A673 (cell line): Measurements from ENCODE around the gene RAPGEF4.

Experiments used
- CTCF ChIP-seq: fragments of 300-800, 200-600 bp; sonication (generic); conservative IDR thresholded peaks from 2 replicates; pipeline ENCODE4 v1.5.1; 2017; ENCODE audit warnings: low read depth, mild to moderate bottlenecking, antibody characterized with exemption, low read length, moderate library complexity, mixed read lengths
- EZH2 ChIP-seq: fragments of 200-600 bp; sonication (generic); IDR thresholded peaks from 2 replicates; pipeline ENCODE4 v1.6.1; 2017; ENCODE audit warnings: borderline replicate concordance, low read depth, mild to moderate bottlenecking, mixed read lengths, antibody characterized with exemption, low read length; ENCODE audit not compliant: poor library complexity, severe bottlenecking

GRCh38 chr2:173023718-173024117, 288.1 kb downstream of the RAPGEF4 start:
- TF ChIP-seq CTCF (no peak), EZH2 (no peak)
